Activated CD4-positive, alpha-beta T cell treated with anti-CD3 and anti-CD28 coated beads, Interleukin-2, Interleukin-4, amounts not matched to agents 100 ng/mL and 50 ng/mL, durations not matched to agents 16 hours and 8 hours (primary cell): ENCODE results near the gene LTB.

Source experiments
- DNase-seq: peaks from one replicate; pipeline ENCODE4 v3.0.0-alpha.2; 2020; ENCODE audit warnings: low spot score

LTB gene, protein sequence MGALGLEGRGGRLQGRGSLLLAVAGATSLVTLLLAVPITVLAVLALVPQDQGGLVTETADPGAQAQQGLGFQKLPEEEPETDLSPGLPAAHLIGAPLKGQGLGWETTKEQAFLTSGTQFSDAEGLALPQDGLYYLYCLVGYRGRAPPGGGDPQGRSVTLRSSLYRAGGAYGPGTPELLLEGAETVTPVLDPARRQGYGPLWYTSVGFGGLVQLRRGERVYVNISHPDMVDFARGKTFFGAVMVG

DNA sequence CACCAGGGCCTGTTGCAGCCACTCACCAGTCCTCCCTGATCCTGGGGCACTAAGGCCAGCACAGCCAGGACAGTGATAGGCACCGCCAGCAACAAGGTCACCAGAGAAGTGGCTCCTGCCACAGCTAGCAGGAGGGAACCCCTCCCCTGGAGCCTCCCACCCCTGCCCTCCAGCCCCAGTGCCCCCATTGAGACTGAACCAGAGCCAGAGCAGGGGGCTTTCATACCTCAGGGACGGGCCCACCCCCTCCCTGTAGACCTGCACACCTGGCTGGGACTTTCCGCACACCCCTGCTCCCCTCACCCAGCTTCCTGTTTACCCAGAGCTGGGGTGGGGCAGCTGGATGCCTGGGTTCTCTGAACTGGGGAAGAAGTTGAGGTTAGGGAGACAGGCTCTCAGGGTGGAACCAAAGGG, at the start of gene LTB:
Gene LTB (minus strand): TSS at position 195 of the 414 bp plus-strand sequence. CDS start 7 bp downstream, at position 188.
- peak; percentile 60 for DNase-seq

DNA sequence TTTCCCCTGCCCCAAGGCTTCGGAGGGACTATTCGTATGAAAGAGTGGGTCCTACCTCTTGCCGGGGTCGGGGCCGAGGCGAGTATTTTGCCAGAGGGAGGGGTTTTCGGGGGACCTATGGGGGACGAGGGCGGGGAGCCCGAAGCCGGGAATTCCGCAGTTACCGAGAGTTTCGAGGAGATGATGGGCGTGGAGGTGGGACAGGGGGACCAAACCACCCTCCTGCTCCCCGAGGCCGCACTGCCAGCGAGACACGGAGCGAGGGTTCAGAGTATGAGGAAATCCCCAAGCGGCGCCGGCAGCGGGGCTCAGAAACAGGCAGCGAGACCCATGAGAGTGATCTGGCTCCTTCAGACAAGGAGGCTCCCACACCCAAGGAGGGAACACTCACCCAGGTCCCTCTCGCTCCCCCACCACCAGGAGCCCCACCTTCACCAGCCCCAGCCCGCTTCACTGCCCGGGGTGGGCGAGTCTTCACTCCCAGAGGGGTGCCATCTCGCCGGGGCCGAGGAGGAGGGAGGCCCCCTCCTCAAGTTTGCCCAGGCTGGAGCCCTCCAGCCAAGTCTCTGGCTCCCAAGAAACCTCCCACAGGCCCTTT, 49.6 kb upstream of the LTB start:
- DNase-seq = no peak

GRCh38 chr6:31631209-31631608, 49.0 kb upstream of the LTB start:
- DNase-seq = no peak

DNA sequence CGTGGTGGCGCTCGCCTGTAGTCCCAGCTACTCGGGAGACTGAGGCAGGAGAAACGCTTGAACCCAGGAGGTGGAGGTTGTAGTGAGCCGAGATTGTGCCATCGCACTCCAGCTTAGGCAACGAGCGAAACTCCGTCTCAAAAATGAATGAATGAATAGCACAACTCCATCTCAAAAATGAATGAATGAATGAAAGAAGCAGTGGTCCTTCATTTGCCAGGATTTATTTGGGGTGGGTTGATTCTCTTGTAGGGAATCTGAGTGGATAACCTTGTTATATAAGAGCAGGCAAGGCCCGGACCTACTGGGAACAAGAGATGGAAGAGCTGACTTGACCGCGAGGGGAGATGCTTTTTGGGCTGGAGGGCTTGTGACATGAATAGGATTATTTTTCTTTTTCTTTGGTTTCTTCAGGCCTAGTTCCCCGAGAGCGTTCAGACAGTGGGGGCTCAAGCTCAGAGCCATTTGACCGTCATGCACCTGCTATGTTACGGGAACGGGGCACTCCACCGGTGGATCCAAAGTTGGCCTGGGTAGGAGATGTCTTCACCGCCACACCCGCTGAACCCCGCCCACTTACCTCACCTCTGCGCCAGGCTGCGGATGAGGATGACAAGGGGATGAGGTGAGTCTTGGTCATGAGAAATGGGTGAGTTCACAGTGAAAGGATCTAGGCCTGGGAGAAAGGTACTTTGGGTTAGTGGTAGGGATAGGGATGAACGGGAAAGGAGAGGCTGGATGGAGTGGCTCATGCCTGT, 48.1 kb upstream of the LTB start:
- DNase-seq = no peak

DNA sequence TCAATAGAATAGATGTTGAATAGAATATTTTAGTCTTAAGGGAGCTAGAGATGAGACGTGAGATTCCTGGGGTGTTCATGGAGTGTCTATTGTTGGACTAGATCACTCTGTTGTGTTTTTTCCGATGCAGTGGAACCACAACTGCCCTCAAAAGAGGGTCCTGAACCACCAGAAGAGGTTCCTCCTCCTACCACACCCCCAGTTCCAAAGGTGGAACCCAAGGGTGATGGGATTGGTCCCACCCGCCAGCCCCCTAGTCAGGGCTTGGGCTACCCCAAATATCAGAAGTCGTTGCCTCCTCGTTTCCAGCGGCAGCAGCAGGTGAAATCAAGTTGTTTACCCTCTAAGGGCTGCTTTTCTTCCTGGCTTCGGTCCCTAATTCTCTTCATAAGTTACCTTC, 46.8 kb upstream of the LTB start:
- DNase-seq = no peak

GRCh38 chr6:31627690-31628287, 45.6 kb upstream of the LTB start:
- no peak for DNase-seq

DNA sequence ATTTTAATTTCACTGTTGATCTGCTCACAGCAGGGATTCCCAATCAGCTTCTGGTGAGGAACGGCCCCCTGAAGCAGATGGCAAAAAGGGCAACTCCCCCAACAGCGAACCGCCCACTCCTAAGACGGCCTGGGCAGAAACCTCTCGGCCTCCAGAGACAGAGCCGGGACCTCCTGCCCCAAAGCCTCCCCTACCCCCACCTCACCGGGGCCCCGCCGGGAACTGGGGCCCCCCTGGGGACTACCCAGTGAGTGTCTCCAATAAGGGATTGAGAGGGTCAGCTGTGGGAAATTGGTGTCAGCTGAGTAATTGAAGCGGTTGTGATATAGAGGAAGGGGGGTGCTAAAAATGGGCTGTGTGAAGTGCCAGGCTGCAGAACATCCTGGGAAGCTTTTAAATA, 44.7 kb upstream of the LTB start:
- no peak for DNase-seq

- DNase-seq = no peak
Measured at GRCh38 chr6:31624070-31624469, 41.8 kb upstream of the LTB start.

DNA sequence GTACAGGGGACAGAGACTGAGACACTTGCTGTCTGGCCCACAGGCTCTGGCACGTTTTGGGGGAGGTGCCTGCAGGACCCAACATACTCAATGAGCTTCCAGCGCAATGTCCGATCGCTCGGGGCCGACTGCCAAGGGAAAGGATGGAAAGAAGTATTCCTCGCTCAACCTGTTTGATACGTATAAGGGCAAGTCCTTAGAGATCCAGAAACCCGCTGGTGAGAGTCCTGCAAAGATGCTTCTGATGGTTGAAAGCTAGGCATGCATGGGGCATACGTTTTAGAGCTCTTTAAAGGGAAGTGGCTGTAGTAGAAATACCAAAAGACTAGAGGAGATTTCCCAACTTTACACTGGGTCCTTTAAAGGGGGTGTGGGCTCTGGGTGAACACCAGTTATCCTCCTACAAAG, 40.5 kb upstream of the LTB start:
- DNase-seq = no peak

- DNase-seq = no peak
Measured at GRCh38 chr6:31621991-31622390, 39.8 kb upstream of the LTB start.

- no peak for DNase-seq
Measured at GRCh38 chr6:31621320-31621939, 39.2 kb upstream of the LTB start.

- peak; percentile 76 for DNase-seq
Measured at GRCh38 chr6:31620586-31621319, 38.5 kb upstream of the LTB start, which contains the start of gene PRRC2A. Gene PRRC2A, plus strand, starts transcription at chr6:31620715. Its CDS starts 2,075 bp downstream, at chr6:31622790.

DNA sequence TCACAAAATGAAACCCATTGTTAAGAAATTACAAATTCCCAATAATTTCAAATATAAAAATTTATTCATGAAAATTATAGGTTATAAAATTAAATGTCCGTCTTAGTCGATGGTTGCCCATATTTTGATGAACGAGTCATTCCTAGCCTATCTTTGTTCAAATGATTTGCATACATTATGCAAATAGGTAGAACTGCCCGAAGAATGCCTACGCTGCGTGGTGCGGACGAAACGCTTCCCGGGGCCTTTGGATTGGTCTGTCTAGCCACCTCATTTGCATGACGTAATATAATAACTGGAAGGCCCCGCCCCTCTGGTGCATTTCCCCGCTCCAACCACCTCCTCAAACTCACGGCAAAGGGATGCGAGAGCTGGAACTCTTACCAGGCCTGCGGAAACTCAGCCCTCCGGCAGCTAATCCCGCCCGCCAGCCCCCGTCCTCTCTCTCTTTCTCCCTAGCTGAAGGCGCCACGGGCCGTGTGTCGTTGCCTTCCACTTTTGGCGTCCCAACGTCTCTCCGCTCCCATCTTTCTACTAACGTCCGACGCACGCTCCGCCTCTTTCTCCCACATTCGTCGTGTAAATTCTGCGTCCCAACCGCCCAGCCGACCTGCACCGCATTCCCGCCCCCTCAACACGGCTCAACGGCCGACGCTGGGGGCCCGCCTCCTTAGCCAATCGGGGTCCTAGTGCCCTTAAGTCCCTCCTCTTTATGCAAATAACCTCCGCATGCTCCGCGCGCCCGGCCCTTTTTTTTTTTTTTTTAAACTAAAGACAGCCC, 37.8 kb upstream of the LTB start:
- DNase-seq = peak; percentile 99

GRCh38 chr6:31617010-31617409, 34.8 kb upstream of the LTB start:
- DNase-seq = no peak

DNA sequence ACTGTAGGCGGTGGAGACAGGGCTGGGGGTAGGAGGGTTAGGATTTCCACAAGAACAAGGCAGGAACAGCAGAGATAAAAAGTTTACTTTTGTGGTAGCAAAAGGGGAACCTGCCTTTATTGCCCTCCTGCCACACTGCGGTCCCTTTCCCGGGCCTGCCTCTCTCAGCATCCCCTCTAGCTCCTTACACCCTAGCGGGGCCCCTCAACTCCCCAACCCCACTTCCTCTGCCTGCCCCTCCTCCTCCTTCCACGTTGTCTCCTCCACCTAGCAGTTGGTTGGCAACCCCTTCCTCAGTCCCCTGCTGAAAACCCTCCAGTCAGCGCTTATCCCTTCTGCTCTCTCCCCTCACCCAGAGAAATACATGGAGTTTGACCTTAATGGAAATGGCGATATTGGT, 33.5 kb upstream of the LTB start:
- DNase-seq = peak; percentile 32

DNA sequence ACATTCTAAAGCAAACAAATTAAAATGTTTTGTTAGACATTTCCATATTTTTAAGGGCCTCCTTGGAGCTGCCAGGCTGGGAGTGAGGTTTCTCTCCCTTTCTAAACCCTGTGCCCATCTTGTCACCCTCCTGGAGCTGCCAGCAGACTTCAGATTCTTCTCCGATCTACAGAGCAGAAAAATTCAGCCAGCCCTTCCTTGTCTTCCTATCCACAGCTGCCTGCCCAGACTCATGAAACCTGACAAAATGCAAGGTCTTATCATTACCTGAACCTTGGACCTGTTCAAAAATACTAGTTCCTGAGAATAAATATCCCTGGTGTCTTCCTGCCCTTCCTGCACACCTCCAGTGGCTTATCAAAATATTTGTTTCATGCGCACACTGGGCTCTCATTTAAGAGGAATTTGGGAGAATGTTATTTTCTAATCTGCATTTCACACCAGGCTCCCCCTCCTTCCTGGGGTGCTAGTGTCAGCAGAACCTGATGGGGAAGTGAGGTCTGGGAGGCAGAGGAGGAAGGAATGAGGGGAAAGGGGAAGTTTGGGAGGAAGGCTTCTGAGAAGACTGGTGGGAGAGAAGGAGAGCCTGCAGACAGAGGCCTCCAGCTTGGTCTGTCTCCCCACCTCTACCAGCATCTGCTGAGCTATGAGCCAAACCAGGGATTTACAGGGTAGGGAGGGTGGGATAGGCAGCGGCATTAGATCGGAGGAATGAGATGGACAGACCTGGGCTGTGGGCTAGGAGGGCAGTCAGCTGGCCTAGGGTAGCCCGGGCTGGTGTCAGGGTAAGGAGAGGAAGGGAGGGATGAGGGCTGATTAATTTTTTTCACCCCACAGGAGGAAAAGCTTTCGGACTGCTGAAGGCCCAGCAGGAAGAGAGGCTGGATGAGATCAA, 32.7 kb upstream of the LTB start, which contains the start of gene AIF1:
Gene AIF1 (plus strand): TSS at position 551 of the 895 bp plus-strand sequence. CDS start 96 bp downstream, at position 647.
- DNase-seq = no peak

DNA sequence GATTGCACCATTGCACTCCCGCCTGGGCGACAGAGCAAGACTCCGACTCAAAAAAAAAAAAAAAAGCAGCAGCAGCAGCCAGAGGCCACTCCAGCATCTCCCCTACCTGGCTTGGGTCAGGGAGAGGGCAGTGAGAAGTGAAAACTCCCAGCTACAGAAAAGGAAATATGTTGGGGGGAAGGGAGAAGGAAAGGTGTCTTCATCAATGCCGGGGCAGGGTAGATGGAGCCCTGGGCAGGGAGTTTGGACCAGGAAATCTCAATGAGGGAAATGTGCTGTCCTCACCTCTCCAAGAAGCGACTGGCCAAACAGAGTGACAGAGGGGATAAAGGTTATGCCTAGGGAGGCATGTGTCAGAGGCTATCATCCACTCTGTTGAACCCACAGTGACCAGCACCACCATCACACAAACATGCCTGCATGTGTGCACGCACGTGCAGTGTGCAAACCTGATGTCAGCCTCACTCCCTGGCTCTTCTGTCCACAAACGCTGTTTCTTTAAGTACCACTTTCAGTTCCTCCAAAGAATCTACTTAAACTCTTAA, 31.9 kb upstream of the LTB start:
- DNase-seq = no peak

- no peak for DNase-seq
Measured at GRCh38 chr6:31610968-31611367, 28.7 kb upstream of the LTB start.
